IPS-NIHi7 (cell line): Measurements from ENCODE around the gene CPPED1.
"Not testable (repeated sequence)": the region's sequence is repeated elsewhere in the genome, so short reads cannot be mapped to it uniquely, and the experiment has no call there.

ENCODE experiments used
- DNase-seq: peaks from one replicate; pipeline ENCODE4 v3.0.0; 2012; ENCODE audit warnings: mixed read lengths; ENCODE audit errors: extremely low spot score

The CPPED1 gene

DNA sequence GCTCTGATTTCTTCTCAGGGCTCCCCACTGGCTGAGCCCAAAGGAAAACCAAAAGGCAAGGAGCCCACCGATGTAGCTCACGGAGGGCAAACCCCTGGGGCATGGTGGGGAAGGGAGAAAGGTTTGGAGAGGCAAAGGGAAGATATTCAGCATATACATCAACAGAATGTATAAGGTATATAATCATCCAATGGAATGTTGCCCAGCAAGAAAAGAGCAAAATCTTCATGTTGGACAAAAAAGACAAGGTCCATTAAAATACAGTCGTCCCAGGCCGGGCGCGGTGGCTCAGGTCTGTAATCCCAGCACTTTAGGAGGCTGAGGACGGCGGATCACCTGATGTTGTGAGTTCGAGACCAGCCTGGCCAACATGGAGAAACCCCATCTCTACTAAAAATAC lies 1.6 kb downstream of the CPPED1 start:
- DNase-seq, result no peak

DNA sequence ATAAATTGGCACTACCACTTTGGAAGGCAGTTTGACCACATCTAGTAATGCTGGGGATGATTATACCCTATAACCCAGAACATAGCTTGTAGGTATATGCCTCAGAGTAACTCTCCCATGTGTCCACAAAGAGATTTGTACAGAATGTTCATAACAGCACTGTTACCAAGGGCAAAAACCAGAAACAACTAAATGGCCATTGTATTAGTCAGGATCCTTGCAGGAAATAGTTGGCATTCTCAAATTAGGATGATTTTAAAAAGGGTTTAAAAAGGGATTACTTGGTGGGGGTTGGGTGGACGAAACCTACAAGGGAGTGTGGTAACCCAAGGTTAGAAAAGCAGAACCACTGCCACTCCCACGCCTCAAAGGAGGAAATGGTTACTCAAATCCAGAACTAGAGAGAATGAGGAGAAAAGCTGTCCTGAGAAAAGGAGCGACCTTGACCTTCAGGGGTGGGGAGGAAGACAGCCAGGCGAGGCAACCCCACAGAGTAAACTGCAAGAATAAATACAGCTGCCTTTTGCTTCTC lies 2.1 kb downstream of the CPPED1 start:
- no peak for DNase-seq

DNA sequence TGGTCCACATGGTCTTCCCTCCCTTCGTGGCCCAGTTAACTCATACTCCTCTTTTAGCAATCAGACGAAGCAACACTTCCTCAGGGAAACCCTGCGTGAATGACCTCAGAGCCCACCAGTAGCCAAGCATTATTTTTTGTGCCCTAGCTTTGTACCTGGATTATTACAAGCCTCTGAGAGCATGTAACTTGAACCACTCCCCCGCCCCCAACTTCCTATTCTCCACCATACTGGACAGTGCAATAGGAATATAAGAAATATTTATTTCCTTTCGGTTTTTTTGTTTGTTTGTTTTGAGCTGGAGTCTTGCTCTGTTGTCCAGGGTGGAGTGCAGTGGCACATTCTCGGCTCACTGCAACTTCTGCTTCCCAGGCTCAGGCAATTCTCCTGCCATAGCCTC lies 2.9 kb downstream of the CPPED1 start:
- DNase-seq, result no peak

DNA sequence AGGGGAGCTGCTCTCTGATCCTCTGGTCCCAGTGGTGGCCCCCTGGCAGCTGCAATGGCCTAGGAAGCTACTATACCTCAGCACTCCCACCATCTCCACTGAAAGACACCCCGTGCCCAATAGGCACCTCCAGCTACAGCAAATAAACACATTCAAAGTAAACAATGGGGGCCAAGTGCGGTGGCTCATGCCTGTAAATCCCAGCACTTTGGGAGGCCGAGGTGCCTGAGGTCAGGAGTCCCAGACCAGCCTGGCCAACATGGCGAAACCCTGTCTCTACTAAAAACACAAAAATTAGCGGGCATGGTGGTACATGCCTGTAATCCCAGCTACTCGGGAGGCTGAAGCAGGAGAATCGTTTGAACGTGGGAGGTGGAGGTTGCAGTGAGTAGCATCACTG lies 3.7 kb downstream of the CPPED1 start:
- not testable (repeated sequence) for DNase-seq

DNA sequence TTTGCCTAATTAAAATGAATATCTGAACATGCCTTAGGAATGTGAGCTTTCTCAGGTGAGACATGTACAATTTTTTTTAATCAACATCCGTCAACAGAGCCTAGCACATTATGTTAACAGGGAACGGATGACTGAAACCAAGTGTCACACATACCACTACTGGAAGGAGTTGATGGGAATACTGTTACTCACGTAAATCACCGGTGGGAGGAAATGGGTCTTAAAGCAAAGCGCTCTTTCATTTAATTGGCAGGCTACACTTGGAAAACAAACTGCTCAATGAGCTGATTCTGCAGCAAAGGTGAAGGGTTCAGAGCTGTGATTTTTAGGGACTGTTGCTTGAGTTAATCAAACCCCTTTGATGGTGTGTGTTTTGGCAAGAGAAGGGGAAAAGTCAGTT lies 4.8 kb downstream of the CPPED1 start:
- no peak for DNase-seq

DNA sequence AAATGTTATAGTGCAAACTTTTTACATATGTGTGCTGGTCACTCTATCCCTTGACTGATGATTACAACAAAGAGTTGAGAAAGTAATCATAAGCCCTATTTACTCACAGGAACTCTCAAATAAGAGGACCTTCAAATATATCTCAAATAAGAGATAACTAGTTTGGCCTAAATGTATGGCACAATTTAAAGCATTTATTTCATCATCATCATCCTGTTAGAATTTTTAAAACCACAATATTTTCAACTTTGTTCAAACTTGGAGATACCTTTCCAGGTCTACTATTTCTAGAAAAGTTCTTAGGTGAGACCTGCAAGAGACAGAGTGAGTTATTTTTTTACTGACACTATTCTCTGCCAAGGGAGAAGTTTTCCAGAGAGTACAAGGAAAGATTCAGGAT lies 5.5 kb downstream of the CPPED1 start:
- no peak for DNase-seq

DNA sequence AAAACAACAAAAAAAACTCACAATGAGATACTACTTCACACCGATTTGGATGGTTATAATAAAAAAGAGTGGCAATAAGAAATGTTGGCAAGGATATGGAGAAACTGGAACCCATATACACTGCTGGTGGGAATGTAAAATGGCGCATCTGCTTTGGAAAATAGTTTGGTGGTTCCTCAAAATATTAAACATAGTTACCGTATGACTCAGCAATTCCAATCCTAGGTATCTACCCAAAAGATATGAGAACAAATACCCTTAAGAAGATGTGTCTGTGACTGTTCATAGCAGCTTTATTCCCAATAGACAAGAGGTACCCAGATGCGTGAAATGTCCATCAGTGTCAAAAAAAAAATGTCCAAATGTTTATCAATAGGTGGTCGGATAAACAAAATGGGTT lies 7.2 kb downstream of the CPPED1 start:
- DNase-seq, result no peak

DNA sequence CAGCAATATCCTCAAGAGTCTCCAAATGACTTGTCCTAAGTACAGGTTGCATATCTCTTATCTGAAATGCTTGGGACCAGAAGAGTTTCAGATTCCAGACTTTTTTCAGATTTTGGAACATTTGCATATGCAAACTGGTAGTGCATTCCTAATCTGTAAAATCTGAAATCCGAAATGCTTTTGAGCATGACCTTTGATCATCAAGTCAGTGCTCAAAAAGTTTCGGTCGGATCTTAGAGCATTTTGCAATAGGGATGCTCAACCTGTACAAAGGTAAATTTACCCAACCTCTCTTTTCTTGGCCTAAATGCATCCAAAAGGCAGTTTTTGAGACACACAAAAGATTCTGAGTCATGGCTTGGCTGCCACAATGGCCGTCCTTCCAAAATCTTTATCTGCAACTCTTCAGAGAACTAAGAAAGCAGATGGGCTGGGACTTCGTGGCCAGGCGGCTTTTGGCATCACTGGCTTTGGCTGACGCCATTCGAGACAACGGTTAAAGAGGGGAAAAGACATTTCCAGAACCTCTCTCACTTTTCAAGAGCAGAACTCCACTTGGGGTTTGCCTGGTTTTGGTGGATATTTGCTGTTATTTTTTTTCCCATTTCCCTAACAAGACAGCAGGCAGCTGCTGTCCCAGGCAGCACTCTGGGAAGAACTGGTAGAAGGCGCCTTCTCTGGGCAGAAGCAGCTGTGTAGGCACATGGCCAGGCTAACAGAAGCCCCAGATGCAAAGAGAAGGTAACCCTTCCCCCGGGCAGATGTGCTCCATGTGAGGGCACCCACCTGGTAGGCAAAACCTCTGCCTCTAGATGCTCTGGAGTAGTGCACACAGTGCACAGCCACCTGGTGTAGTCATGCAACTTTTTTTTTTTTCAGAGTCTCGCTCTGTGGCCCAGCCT lies 8.9 kb downstream of the CPPED1 start:
- DNase-seq, result no peak

DNA sequence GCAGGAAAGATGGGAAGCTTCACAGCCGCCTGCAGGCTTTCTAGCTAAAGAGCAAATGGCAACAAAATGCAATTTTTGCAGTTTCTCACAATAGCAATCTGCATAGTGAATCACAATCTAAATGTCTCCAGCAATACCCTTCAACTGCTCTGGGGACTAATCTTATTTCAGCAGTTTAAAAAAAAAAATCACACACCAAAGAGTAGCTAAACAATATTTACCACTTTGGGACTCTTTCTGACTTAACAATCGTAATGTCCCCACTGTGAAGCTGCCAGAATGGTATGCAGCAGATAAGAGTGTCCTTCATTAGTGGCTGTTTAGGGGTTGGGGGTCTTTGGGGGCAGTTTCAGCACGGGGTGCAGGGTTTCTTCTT lies 9.8 kb downstream of the CPPED1 start:
- DNase-seq, result no peak

DNA sequence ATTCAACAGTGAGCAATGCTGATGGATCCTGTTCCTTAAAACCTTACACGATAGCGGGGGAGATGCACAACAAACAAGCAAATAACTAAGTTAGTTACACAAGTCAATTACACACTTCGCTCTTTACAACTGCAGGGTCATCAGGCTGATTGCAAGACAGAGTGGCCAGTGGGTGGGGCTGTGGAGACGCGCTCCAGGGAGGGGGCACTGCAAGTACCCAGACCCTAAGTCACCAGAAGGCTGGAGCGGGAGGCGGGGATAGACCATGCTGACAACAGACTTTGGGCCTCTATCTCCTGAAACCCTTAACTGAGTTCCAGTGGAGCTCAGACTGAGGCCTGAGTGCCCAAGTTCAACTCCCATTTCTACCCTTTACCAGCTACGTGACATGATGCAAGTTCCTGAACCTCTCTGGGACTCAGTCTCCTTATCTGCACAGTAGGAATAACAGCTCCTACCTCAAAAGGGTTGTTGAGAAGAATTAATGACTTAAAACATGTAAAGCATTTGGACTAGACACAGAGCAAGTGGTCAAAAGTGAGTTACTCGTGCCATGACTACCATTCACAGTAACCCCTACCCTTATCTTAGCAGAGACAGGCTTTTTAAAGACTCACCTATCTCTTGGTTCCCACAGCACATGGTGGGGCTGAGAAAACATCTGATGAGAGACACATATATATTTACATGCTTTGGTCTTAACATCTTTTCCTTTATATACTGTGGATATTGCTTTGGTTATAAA lies 10.4 kb downstream of the CPPED1 start:
- peak; percentile 73 for DNase-seq

DNA sequence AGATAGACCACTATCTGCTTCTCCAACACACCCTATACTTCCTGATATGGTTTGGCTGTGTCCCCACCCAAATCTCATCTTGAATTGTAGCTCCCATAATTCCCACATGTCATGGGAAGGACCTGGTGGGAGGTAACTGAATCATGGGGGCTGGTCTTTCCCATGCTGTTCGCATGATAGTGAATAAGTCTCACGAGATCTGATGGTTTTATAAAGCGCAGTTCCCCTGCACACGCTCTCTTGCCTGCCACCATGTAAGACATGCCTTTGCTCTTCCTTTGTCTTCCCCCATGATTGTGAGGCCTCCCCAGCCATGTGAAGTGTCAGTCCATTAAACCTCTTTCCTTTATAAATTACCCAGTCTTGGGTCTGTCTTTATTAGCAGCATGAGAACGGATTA lies 11.2 kb downstream of the CPPED1 start:
- not testable (repeated sequence) for DNase-seq

DNA sequence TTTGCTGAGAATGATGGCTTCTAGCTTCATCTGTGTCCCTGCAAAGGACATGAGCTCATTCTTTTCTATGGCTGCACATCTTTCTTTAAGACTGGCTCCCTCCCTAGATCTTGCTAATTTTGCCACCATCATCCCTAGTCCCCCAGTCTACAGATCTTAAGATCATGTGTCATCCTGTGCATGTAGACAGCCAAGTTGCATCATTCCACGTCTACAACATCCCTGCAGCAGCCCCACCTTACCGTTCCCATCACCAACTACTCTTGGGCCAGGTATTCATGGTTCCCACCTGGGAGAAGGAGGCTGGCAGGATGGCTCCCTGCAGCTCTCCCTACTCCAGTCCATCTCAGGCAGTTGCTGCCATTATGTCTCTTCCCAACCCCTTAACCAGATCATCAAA lies 12.3 kb downstream of the CPPED1 start:
- DNase-seq, result no peak

DNA sequence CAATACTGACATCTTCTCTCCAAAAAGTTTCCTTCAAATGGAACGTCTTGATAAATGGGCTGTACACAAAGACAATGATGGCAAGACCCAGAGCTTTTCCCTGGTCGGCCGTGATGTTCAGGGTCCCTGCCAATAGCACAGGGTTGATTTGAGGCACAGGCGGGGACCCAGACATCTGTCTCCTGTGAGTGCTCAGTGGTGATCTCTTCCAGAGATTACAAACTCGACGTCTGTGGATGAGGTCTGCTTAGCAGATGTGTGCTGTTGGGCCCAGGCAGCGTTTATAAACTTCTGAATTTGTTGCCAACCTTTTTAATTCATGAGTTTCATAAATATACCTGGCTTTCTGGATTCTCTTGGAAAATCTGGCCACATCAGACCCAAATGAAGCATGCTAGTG lies 14.9 kb downstream of the CPPED1 start:
- no peak for DNase-seq

DNA sequence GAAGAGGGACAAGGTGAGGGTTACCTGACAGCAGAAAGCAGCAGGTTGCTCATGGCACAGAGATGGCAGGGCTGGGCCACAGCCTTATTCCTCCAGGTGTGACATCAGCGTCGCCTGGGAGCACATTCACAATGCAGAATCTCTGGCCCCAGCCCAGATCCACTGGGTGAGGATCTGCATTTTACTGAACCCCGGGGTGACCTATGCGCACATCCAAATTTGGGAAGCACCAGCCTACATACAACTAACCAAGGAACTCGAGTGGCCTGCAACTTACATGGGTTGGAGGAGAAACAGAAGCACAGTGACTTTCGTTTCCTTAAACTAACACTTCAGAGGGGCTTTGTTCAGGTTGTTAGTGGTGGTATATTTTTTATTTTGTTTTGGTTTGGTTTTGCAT lies 17.6 kb downstream of the CPPED1 start:
- no peak for DNase-seq

DNA sequence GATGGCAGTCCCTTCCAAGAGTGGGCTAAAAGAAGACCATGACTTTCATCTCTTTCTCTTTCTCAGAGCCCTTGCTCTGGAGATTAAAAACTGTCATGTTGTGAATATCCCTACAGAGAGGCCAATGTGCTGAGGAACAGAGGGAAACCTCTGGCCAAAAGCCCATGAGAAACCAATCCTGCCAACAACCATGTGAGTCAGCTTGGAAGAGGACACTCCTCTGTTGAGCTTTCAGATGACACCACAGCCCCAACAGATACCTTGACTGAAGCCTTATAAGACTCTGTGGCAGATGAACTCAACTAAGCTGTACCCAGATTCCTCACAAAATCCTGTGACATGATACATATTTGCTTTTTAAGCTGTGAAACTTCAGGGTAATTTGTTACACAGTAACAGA lies 19.6 kb downstream of the CPPED1 start:
- DNase-seq, result no peak

DNA sequence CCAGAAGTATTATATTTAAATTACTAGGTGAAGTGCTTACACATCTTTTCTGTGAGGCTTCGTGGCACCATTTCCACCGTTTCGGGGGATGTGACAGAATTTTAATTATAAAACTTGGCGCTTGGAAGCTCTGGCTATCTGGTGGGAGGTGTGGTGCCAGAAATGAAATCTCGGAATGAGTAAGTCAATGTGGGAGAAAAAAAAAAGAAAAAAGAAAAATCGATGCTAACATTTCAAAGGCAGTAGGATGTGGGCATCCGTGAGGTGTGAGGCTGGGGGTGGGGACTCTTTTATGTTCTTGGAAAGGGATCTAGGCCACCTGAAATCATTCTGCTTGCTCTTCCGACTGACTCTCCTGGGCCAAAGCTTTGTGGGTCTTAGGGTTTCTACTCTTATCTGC lies 21.9 kb downstream of the CPPED1 start:
- DNase-seq, result no peak

DNA sequence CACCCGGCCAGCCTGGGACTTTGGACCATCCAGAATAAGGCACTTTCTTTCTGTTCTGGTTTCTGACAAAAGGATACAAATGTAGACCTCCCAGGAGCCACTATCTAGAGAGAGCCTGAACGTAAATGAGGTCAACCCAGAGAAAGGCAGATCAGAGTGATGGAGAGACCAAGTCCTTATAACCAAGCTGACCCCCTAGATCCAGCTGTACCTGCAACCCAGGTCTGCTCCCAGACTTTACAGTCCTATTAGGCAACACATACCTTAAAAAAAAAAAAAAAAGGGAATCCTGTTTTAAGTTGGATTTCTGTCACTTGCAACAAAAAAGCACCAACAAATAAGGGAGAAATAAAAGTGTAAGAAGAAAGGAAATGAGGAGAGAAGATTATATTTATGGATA lies 23.2 kb downstream of the CPPED1 start:
- DNase-seq, result no peak

DNA sequence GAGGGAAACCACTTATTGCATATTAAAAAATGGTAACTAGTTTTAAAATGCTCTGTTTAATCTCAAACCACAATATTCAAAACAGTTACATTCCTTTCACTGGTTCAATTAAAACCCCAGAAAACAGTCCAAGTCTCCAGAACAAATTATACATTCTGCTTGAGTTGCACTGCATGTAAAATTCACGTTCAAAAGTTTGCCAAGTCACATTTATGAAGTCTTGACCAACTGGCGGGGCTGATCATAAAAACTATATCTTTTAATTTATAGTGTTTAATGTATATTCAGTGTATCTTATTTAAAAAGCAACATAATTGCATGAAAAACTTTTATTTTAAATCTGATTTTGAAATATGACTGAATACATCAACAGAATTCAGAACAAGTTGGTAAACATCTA lies 25.0 kb downstream of the CPPED1 start:
- DNase-seq, result no peak

DNA sequence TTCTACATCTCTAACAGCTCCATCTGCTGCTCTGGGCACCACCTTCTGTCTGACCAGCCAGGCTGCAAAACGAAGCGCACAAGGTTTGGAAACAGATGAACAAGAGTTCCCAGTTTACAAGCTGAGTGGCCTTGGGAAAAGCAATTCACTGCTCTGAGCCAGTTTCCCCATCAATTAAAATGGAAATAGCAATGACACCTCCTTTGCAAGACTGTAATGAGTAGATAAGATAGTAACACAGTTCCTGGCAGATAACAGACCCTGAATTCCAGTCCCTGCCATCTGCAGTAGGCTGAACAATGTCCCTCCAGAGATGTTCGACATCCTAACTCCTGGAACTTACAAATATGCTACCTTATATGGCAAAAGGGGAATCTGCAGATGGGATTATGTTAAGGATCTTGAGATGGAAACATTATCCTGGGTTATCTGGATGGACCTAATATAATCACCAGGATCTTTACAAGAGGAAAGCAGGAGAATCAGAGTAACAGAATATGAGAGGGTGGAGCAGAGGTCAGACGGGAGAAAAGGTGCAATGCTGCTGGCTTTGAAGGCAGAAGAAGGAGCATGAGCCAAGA lies 27.9 kb downstream of the CPPED1 start:
- no peak for DNase-seq

DNA sequence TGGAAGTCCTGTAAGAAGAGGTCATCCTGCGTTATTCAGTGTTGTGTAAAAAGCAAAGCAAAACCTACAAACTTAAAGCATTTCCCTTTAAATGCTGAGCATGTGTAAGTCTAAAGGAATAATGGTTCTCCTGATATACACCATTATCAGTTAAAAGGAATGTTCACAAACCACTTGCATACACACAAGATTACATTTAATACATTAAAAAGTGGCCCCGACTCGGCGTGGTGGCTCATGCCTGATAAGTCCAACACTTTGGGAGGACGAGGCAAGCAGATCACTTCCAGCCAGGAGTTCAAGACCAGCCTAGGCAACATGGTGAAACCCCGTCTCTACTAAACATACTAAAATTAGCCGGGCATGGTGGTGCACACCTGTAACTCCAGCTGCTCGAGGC lies 30.5 kb downstream of the CPPED1 start:
- DNase-seq, result no peak

DNA sequence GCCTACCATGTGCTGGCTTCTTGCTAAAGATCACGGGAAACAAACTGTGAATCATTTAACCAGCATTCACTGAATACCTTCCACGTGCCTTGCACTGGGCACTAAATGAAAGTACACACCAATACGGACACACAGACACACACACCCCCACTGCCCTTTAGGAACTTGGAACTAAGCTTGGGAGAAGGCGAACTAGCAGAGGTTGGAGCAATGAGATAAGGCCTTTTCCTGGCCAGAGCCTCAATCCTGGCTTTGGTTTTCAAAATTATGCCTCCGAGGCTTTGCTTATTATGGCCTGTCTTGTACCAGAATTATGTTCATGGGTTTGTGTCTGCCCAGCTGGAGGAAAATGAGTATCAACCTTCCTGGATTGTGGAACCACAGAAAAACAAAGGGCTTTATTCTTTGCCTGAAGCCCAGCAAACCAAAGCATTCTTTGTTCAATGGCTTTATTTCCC lies 32.3 kb downstream of the CPPED1 start:
- no peak for DNase-seq

DNA sequence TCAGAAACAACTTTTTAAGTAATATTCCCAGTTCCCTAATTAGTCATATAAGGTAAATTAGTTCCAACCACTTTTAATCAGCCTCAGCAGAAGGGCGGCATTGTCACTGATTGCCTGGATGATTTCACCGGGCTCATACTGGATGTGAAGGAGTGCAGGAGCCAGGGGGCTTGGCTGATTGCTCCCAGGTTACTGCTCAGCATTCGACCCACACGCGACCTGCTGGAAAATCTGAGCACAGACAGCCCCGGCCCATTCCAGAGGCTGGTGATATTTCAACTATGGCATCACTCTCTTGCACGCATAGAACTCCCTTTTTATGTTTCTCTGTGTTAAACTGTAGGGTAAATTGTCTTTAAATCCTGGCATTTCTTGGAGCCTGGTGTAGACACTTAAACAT lies 34.2 kb downstream of the CPPED1 start:
- DNase-seq, result no peak

DNA sequence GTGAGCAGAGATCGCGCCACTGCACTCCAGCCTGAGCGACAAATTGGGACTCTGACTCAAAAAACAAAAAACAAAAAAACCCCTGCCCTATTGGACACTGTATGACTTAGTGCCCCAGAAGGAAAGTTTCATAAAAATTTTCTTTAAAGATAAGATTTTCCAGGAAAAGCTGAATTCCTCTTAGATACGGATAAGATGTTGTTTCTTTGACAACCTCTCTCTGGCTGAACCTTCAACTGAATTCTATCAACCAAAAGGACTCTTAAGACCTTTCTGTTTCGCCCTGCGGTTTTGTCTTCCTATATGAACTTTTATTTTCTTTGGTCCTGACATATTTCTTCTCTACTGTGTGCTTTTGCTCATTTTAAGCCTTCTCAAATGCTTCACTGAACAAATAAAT lies 35.8 kb downstream of the CPPED1 start:
- DNase-seq, result no peak
